ENCODE data around the gene PARVB. TPM values are rescaled to one million over a fixed set of nuclear protein-coding genes. Genes with fewer than 3 reads are reported as not detected.
"Not testable (repeated sequence)": the region's sequence is repeated elsewhere in the genome, so short reads cannot be mapped to it uniquely, and the experiment has no call there.

PARVB gene
- polyA plus RNA-seq, 1 experiment: 65.8 TPM

- Histone ChIP-seq H3K36me3 (ENCODE audit: control insufficient read depth, insufficient read depth, low read length) (no peaks in the 10 kb centered on the region), H3K27me3 (ENCODE audit: control insufficient read depth, insufficient read depth, low read length) (no peaks in the 10 kb centered on the region), H3K4me3 (ENCODE audit: low read depth, low read length) (no peak overlapping the region)
- ChIA-PET CTCF (interaction anchor here (0.7 to 1.4 kb wide), 2 partner anchors 16 to 58 kb away, joined by 3 to 4 read pairs; no protein-coding TSS in a partner anchor), POLR2A (no interaction called here)
- TF ChIP-seq CTCF (IDR thresholded peaks at IDR 0.05; ENCODE audit: insufficient read depth, low read depth, low read length): no peak
- DNase-seq (ENCODE audit: low read depth): no peak
Observed at GRCh38 chr22:44051961-44052360, 27.9 kb downstream of the PARVB start.

DNA sequence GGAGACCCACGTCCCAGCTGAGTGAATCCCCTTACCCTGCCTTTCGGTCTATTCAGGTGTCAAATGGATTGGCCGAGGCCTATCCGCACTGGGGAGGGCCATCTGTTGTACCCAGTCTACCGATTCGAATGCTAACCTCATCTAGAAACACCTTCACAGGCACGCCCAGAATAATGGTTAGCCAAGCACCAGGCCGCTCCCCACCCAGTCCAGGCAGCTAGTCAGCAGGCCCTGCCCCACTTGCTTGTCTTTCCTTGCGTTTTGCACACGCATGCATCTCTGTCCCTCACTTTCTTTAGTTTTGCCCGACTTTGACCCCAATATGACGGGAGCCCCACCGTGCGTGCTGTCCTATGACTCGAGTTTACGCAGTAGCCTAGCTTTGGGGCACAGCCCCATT is 31.7 kb downstream of the PARVB start:
- H3K36me3 ChIP-seq (ENCODE audit: control insufficient read depth, insufficient read depth, low read length): no peaks in the 10 kb centered on the region
- DNase-seq (ENCODE audit: low read depth): no peak
- no peak overlapping the region for H3K4me3 ChIP-seq (ENCODE audit: low read depth, low read length)
- no peaks in the 10 kb centered on the region for H3K27me3 ChIP-seq (ENCODE audit: control insufficient read depth, insufficient read depth, low read length)
- ChIA-PET CTCF (no interaction called here), POLR2A (no interaction called here)
- no peak for TF ChIP-seq CTCF (IDR thresholded peaks at IDR 0.05; ENCODE audit: insufficient read depth, low read depth, low read length)

- H3K36me3 ChIP-seq (ENCODE audit: control insufficient read depth, insufficient read depth, low read length); H3K27me3 ChIP-seq (ENCODE audit: control insufficient read depth, insufficient read depth, low read length); POLR2A ChIA-PET; DNase-seq (ENCODE audit: low read depth); H3K4me3 ChIP-seq (ENCODE audit: low read depth, low read length): not testable (repeated sequence)
- CTCF ChIA-PET: interaction anchor here (1.5 kb wide), 1 partner anchor 13 kb away, joined by 6 read pairs; no protein-coding TSS in a partner anchor
Observed at GRCh38 chr22:44056649-44057048, 32.5 kb downstream of the PARVB start.

DNA sequence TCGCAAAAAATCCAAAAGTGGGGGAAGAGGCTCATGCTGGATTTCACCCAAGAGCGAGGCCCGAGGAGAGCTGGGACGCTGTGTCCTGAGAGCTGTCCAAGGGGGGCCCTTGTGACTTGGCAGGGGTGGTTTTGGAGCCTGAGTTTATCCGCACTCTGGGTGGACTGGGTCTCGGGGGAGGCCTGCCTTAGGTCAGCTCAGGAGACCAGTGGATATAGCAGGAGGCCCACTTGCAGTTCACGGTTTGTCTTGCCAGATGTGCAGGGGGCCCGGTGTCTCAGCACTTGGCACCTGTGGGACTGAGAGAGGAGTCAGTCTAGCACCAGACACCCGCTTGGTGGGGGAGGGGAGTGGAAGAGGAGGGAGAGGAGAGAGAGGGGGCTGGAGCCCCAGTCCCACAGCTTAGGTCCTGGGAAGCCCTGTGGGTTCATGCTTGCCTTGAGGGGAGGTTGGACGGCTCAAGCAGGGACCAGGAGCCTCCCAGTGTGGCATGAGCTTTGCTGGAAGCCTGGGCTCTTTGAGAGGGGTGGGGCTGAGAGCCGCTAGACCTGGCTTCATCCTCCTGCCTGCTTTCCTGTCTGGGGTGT is 33.4 kb downstream of the PARVB start:
- no peak for TF ChIP-seq CTCF (IDR thresholded peaks at IDR 0.05; ENCODE audit: insufficient read depth, low read depth, low read length)
- Histone ChIP-seq H3K27me3 (ENCODE audit: control insufficient read depth, insufficient read depth, low read length) (no peaks in the 10 kb centered on the region), H3K36me3 (ENCODE audit: control insufficient read depth, insufficient read depth, low read length) (no peaks in the 10 kb centered on the region), H3K4me3 (ENCODE audit: low read depth, low read length) (no peak overlapping the region)
- CTCF ChIA-PET: interaction anchor here (0.7 to 1.5 kb wide), 2 partner anchors 14 to 44 kb away, joined by 3 to 6 read pairs; no protein-coding TSS in a partner anchor
- POLR2A ChIA-PET: interaction anchor here (0.6 kb wide), 1 partner anchor 653 kb away, joined by 9 read pairs; no protein-coding TSS in a partner anchor
- no peak for DNase-seq (ENCODE audit: low read depth)

DNA sequence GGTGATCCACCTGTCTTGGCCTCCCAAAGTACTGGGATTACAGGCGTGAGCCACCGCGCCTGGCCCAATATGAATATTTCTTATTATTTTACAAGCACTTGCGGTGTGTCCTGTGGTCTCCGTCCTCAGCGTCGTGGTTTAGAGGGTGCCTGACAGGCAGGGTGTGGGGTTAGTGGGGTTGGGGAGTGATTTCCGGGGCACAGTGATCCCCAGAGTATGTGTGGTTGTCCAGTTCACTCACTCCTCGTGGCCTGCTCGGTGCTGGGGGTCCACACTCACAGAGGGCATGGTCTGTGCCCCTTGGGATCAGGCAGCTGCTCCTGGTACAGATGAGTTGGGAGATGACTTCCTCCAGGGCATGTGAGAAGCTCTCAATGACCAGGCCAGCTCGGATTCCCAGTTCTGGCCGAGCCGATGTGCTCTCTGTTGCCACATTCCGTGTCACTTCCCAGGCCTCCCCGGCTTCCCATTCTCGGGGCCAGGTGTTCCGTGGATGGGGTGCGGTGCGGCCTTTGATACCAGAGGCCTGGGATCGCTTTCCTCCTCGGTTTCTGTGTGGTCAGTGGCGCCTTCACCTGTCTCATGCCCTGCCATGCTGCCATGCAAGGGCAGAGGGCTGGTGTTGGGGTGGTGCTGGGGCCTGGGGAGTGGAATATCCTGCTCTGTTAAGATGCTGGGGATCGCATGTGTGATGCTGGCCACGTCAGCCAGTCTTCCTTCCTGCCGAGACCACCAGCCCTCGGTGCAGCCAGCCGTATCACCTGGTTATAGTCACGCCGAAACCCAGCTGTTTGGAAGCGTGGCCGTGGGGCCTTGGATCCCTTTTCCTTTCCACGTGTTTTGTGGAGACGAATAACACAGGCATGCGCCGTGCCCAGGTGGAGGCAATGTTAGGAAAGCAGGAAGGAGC is 39.6 kb downstream of the PARVB start:
- TF ChIP-seq CTCF (IDR thresholded peaks at IDR 0.05; ENCODE audit: insufficient read depth, low read depth, low read length): no peak
- Histone ChIP-seq H3K36me3 (ENCODE audit: control insufficient read depth, insufficient read depth, low read length) (no peaks in the 10 kb centered on the region), H3K4me3 (ENCODE audit: low read depth, low read length) (no peak overlapping the region), H3K27me3 (ENCODE audit: control insufficient read depth, insufficient read depth, low read length) (no peaks in the 10 kb centered on the region)
- no peak for DNase-seq (ENCODE audit: low read depth)
- ChIA-PET CTCF (interaction anchor here (0.6 to 1.9 kb wide), 2 partner anchors 18 to 525 kb away, joined by 3 to 7 read pairs; no protein-coding TSS in a partner anchor), POLR2A (no interaction called here)

Measured in BJ (cell line).